Nephron (organoid): Measurements from ENCODE around the gene KRTAP5-7.

Source experiments
- H3K27ac Mint-ChIP-seq, 3 experiments: 2 replicates each; pipeline ENCODE4 v1.8.0; 2020; ENCODE audit warnings: mixed read lengths in 3 of 3, mild to moderate bottlenecking in 2 of 3, moderate library complexity in 1 of 3
- H3K27me3 Mint-ChIP-seq: 2 replicates; pipeline ENCODE4 v1.8.0; 2021; ENCODE audit warnings: low read depth, mild to moderate bottlenecking, moderate library complexity, mixed read lengths
- H3K36me3 Mint-ChIP-seq: 2 replicates; pipeline ENCODE4 v1.8.0; 2020; ENCODE audit warnings: low read depth, mixed read lengths
- H3K4me1 Mint-ChIP-seq: 2 replicates; pipeline ENCODE4 v1.8.0; 2020; ENCODE audit warnings: mixed read lengths
- H3K4me3 Mint-ChIP-seq, 3 experiments: 2 replicates each; pipeline ENCODE4 v1.8.0; 2020; ENCODE audit warnings: mild to moderate bottlenecking in 3 of 3, mixed read lengths in 3 of 3, moderate library complexity in 2 of 3
- H3K9me3 Mint-ChIP-seq: 2 replicates; pipeline ENCODE4 v1.8.0; 2020; ENCODE audit warnings: mixed read lengths
- CTCF ChIP-seq, 3 experiments: fragments of 200-600 bp; sonication (generic); IDR thresholded peaks; one replicate each; pipeline ENCODE4 v1.5.0; 2021; ENCODE audit warnings: antibody characterized with exemption in 3 of 3; ENCODE audit not compliant: unreplicated experiment in 3 of 3

KRTAP5-7 gene

GRCh38 chr11:71557257-71557656, 30.2 kb downstream of the KRTAP5-7 start:
- H3K9me3 Mint-ChIP-seq, result peaks cover 17% of the 10 kb centered on the region
- H3K27ac Mint-ChIP-seq, result no peak overlapping the region
- no peak overlapping the region for H3K4me3 Mint-ChIP-seq
- H3K36me3 Mint-ChIP-seq, result no peaks in the 10 kb centered on the region
- no peak for TF ChIP-seq CTCF (IDR thresholded peaks at IDR 0.05; ENCODE audit: unreplicated experiment in 3 of 3)
- no peaks in the 10 kb centered on the region for H3K4me1 Mint-ChIP-seq
- H3K27me3 Mint-ChIP-seq, result peaks cover 9% of the 10 kb centered on the region

GRCh38 chr11:71558996-71559395, 31.9 kb downstream of the KRTAP5-7 start:
- no peak for TF ChIP-seq CTCF (IDR thresholded peaks at IDR 0.05; ENCODE audit: unreplicated experiment in 3 of 3)
- Mint-ChIP-seq H3K4me1 (peaks cover 4% of the 10 kb centered on the region), H3K36me3 (no peaks in the 10 kb centered on the region), H3K27me3 (peaks cover 17% of the 10 kb centered on the region), H3K9me3 (peaks cover 21% of the 10 kb centered on the region), H3K27ac (no peak overlapping the region), H3K4me3 (no peak overlapping the region)

- Mint-ChIP-seq H3K4me1 (peaks cover 19% of the 10 kb centered on the region), H3K27me3 (peaks cover 25% of the 10 kb centered on the region), H3K27ac (no peak overlapping the region), H3K9me3 (peaks cover 15% of the 10 kb centered on the region), H3K4me3 (no peak overlapping the region), H3K36me3 (no peaks in the 10 kb centered on the region)
- no peak for TF ChIP-seq CTCF (IDR thresholded peaks at IDR 0.05; ENCODE audit: unreplicated experiment in 3 of 3)
These were observed 35.1 kb downstream of the KRTAP5-7 start for GRCh38 chr11:71562120-71562519.

DNA sequence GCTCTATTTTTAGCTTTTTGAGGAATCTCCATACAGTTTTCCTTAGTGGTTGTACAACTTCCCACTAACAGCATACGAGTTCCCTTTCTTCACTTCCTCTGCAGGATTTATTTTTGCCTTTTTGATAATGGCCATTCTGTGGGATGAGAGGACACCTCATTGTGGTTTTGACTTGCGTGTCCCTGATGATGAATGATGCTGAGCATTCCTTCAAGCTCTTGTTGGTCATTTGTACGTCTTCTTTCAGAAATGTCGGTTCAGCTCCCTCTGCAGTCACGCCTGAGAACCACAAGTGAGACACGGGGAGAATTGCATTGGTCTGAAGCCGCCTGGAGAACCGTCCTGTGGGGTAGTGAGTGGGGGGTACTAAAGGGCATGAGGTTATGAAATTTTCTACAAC, 36.3 kb downstream of the KRTAP5-7 start:
- Mint-ChIP-seq H3K36me3 (no peaks in the 10 kb centered on the region), H3K4me3 (no peak overlapping the region)

GRCh38 chr11:71564430-71564829, 37.4 kb downstream of the KRTAP5-7 start:
- TF ChIP-seq CTCF (IDR thresholded peaks at IDR 0.05; ENCODE audit: unreplicated experiment in 3 of 3), result no peak
- Mint-ChIP-seq H3K9me3 (peaks cover 12% of the 10 kb centered on the region), H3K36me3 (no peaks in the 10 kb centered on the region)

More for the DNA sequence above, 36.3 kb downstream of the KRTAP5-7 start:
- Mint-ChIP-seq H3K27me3 (peaks cover 24% of the 10 kb centered on the region), H3K9me3 (peaks cover 12% of the 10 kb centered on the region), H3K4me1 (peaks cover 27% of the 10 kb centered on the region), H3K27ac (no peak overlapping the region)
- peak in 2 of 3 experiments; percentile 30 to 37 for TF ChIP-seq CTCF (IDR thresholded peaks at IDR 0.05; ENCODE audit: unreplicated experiment in 3 of 3)

DNA sequence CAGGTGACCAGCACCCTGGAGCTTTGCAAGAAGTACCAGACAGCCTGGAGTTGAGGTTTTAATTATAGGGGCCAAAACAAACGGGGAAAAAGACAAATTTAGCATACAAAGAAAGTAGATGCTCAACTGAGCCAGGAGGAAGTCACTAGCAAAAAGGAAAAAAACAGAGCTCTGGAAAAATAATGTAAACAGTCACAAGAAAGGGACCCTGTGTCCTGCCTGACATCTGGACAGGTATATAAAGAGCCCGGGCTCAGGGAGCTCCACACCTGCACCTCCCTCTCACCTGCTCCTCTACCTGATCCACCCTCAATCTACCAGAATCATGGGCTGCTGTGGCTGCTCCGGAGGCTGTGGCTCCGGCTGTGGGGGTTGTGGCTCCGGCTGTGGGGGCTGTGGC, 38.2 kb downstream of the KRTAP5-7 start, which contains the start of gene KRTAP5-10:
Gene KRTAP5-10, plus strand, starts transcription at position 301 of the 400 bp plus-strand sequence. Its CDS starts 25 bp downstream, at position 326.
- peaks cover 24% of the 10 kb centered on the region for H3K27me3 Mint-ChIP-seq
- H3K27ac Mint-ChIP-seq, result no peak within 1 kb of the TSS
- peaks cover 12% of the 10 kb centered on the region for H3K9me3 Mint-ChIP-seq
- H3K4me3 Mint-ChIP-seq, result no peak within 1 kb of the TSS
- no peak for TF ChIP-seq CTCF (IDR thresholded peaks at IDR 0.05; ENCODE audit: unreplicated experiment in 3 of 3)
- no peaks in the 10 kb centered on the region for H3K36me3 Mint-ChIP-seq
- H3K4me1 Mint-ChIP-seq, result peaks cover 35% of the 10 kb centered on the region

More at GRCh38 chr11:71564430-71564829, 37.4 kb downstream of the KRTAP5-7 start:
- peaks cover 24% of the 10 kb centered on the region for H3K27me3 Mint-ChIP-seq
- no peak overlapping the region for H3K4me3 Mint-ChIP-seq
- H3K4me1 Mint-ChIP-seq, result peaks cover 35% of the 10 kb centered on the region
- no peak overlapping the region for H3K27ac Mint-ChIP-seq
